GM23338 (cell line): ENCODE results near the gene ZER1. TPM values are rescaled to one million over a fixed set of nuclear protein-coding genes. Genes with fewer than 3 reads are reported as not detected.

ENCODE experiments used
- ATAC-seq: fragments of 200-7000 bp; cut with Tn5 transposase; 3 replicates; pipeline ENCODE4 v1.9.1; 2020
- DNase-seq: peaks from one replicate; pipeline ENCODE4 v3.0.0-alpha.2; 2015; ENCODE audit warnings: low spot score
- H2AFZ ChIP-seq: fragments of 200-600 bp; sonication (generic); 2 replicates; pipeline ENCODE4 v1.8.0; 2016; ENCODE audit warnings: antibody characterized with exemption, mild to moderate bottlenecking, moderate library complexity
- H3F3A ChIP-seq: fragments of 200-600 bp; sonication (generic); replicated peaks from 2 replicates; pipeline ENCODE4 v1.8.0; 2017; ENCODE audit warnings: antibody characterized with exemption, mixed run types, low read depth
- H3K27ac ChIP-seq: fragments of 200-600 bp; sonication (generic); 2 replicates; pipeline ENCODE4 v1.6.1; 2016; ENCODE audit warnings: low read depth
- H3K27me3 ChIP-seq: fragments of 200-600 bp; sonication (generic); 2 replicates; pipeline ENCODE4 v1.8.0; 2016; ENCODE audit warnings: mild to moderate bottlenecking, mixed run types, moderate library complexity; ENCODE audit not compliant: insufficient read depth
- H3K36me3 ChIP-seq: fragments of 200-600 bp; sonication (generic); 2 replicates; pipeline ENCODE4 v1.8.0; 2016; ENCODE audit warnings: mild to moderate bottlenecking; ENCODE audit not compliant: insufficient read depth
- H3K4me1 ChIP-seq: fragments of 200-600 bp; sonication (generic); 2 replicates; pipeline ENCODE4 v1.8.0; 2016; ENCODE audit warnings: mild to moderate bottlenecking, moderate library complexity; ENCODE audit not compliant: insufficient read depth
- H3K4me2 ChIP-seq: fragments of 200-600 bp; sonication (generic); 2 replicates; pipeline ENCODE4 v1.7.1; 2017; ENCODE audit warnings: mixed run types
- H3K4me3 ChIP-seq: fragments of 200-600 bp; sonication (generic); 2 replicates; pipeline ENCODE4 v1.6.1; 2016; ENCODE audit warnings: mixed run types
- H3K79me2 ChIP-seq: fragments of 200-600 bp; sonication (generic); replicated peaks from 2 replicates; pipeline ENCODE4 v1.8.0; 2017; ENCODE audit warnings: mild to moderate bottlenecking; ENCODE audit not compliant: insufficient read depth
- H3K9me2 ChIP-seq: fragments of 200-600 bp; sonication (generic); 2 replicates; pipeline ENCODE4 v1.8.0; 2017; ENCODE audit not compliant: insufficient read depth
- H4K20me1 ChIP-seq: fragments of 200-600 bp; sonication (generic); replicated peaks from 2 replicates; pipeline ENCODE4 v1.8.0; 2017; ENCODE audit warnings: mild to moderate bottlenecking; ENCODE audit not compliant: insufficient read depth
- H3K27ac Mint-ChIP-seq: 2 replicates; pipeline ENCODE4 v1.8.0; 2020; ENCODE audit warnings: inconsistent platforms, mild to moderate bottlenecking, moderate library complexity, mixed read lengths
- H3K27me3 Mint-ChIP-seq: 3 replicates; pipeline ENCODE4 v1.8.0; 2022; ENCODE audit warnings: low read depth, mild to moderate bottlenecking, moderate library complexity, mixed read lengths, inconsistent platforms; ENCODE audit not compliant: insufficient read depth, poor library complexity
- H3K36me3 Mint-ChIP-seq: 3 replicates; pipeline ENCODE4 v1.8.0; 2021; ENCODE audit warnings: low read depth, mild to moderate bottlenecking, inconsistent platforms, moderate library complexity, mixed read lengths
- H3K4me1 Mint-ChIP-seq: 3 replicates; pipeline ENCODE4 v1.8.0; 2020; ENCODE audit warnings: mild to moderate bottlenecking, inconsistent platforms, mixed read lengths
- H3K4me3 Mint-ChIP-seq: 3 replicates; pipeline ENCODE4 v1.8.0; 2021; ENCODE audit warnings: moderate library complexity, mild to moderate bottlenecking, inconsistent platforms, mixed read lengths
- H3K9me3 Mint-ChIP-seq: 3 replicates; pipeline ENCODE4 v1.8.0; 2020; ENCODE audit warnings: moderate library complexity, mild to moderate bottlenecking, inconsistent platforms, mixed read lengths
- CREB1 ChIP-seq: fragments of 250-450 bp; sonication (Bioruptor Pico); IDR thresholded peaks from 2 replicates; pipeline ENCODE4 v1.5.0; 2020; ENCODE audit warnings: low read depth, mild to moderate bottlenecking, moderate library complexity
- CTCF ChIP-seq, 2 experiments: fragments of 200-600 bp in 1 of 2; sonication (generic) in 1 of 2; conservative IDR thresholded peaks; 2 replicates each; pipeline versions ENCODE4 v1.5.1 to v1.6.1; 2016 to 2017; ENCODE audit warnings: antibody characterized with exemption in 2 of 2, low read depth in 2 of 2, mild to moderate bottlenecking in 2 of 2, moderate library complexity in 1 of 2
- ETS1 ChIP-seq: IDR thresholded peaks from 2 replicates; pipeline ENCODE4 v1.6.1; 2016; ENCODE audit warnings: antibody characterized with exemption
- EZH2 ChIP-seq: fragments of 200-600 bp; sonication (generic); IDR thresholded peaks from one replicate; pipeline ENCODE4 v1.8.0; 2017; ENCODE audit warnings: antibody characterized with exemption, mild to moderate bottlenecking, low read depth; ENCODE audit not compliant: unreplicated experiment
- EZH2phosphoT487 ChIP-seq: fragments of 200-600 bp; sonication (generic); IDR thresholded peaks from one replicate; pipeline ENCODE4 v1.8.1; 2018; ENCODE audit warnings: antibody characterized with exemption; ENCODE audit not compliant: unreplicated experiment
- JUNB ChIP-seq: IDR thresholded peaks from one replicate; pipeline ENCODE4 v1.6.1; 2016; ENCODE audit warnings: antibody characterized with exemption; ENCODE audit not compliant: unreplicated experiment
- NANOG ChIP-seq: IDR thresholded peaks from 2 replicates; pipeline ENCODE4 v1.6.1; 2016; ENCODE audit warnings: antibody characterized with exemption, borderline replicate concordance
- REST ChIP-seq: IDR thresholded peaks from one replicate; pipeline ENCODE4 v1.6.1; 2018; ENCODE audit warnings: antibody characterized with exemption; ENCODE audit not compliant: unreplicated experiment
- STAT1 ChIP-seq: IDR thresholded peaks from one replicate; pipeline ENCODE4 v1.6.1; 2016; ENCODE audit warnings: antibody characterized with exemption; ENCODE audit not compliant: unreplicated experiment
- ZNF114 ChIP-seq: fragments of 250-450 bp; sonication (Bioruptor Pico); IDR thresholded peaks from 2 replicates; pipeline ENCODE4 v1.5.0; 2020; ENCODE audit warnings: mild to moderate bottlenecking, moderate library complexity
- ZNF331 ChIP-seq: fragments of 250-450 bp; sonication (Bioruptor Pico); IDR thresholded peaks from 2 replicates; pipeline ENCODE4 v1.5.0; 2020; ENCODE audit warnings: low read depth, mild to moderate bottlenecking, moderate library complexity
- ZNF462 ChIP-seq: fragments of 250-450 bp; sonication (Bioruptor Pico); IDR thresholded peaks from 2 replicates; pipeline ENCODE4 v1.5.0; 2020; ENCODE audit warnings: mild to moderate bottlenecking, moderate library complexity
- polyA plus RNA-seq: library from polyadenylated mRNA; unstranded; fragments of >200 nt; fragmentation: Nextera tagmentation; extraction: Ambion mirVana; gene quantifications from 2 replicates; pipeline ENCODE4 v1.2.1, GENCODE V29; 2016
- total RNA-seq: library from RNA; depleted of rRNA; stranded (reverse); fragments of >200 nt; shearing (Covaris generic); gene quantifications from 2 replicates; pipeline ENCODE4 v1.2.3, GENCODE V29; 2014

The ZER1 gene
- total and polyA plus RNA-seq, 2 experiments from 2014 or later: 7.0 to 23.9 TPM

- H3K36me3 Mint-ChIP-seq: no peaks in the 10 kb centered on the region; the same call in 2 of the 3 replicates
- H3K4me1 ChIP-seq: peaks cover 7% of the 10 kb centered on the region; the same call in 1 of the 2 replicates
- TF ChIP-seq STAT1 (no peak), CREB1 (no peak), EZH2phosphoT487 (no peak), REST (no peak), ZNF331 (CRISPR knock-in tag) (no peak), EZH2 (no peak), CTCF (conservative IDR thresholded peaks at IDR 0.05; ENCODE audit: low read depth in 2 of 2) (no peak), ZNF114 (no peak), ETS1 (no peak), ZNF462 (CRISPR knock-in tag) (no peak), NANOG (no peak), JUNB (no peak)
- H3K4me3 Mint-ChIP-seq: no peak overlapping the region
- H3K36me3 ChIP-seq: no peaks in the 10 kb centered on the region
- no peak overlapping the region; the same call in 1 of the 2 replicates for H3K27ac Mint-ChIP-seq
- H3K4me1 Mint-ChIP-seq: peaks cover 12% of the 10 kb centered on the region
- no peak overlapping the region for H3K4me3 ChIP-seq
- no peak overlapping the region for H2AFZ ChIP-seq
- ATAC-seq (no peak), DNase-seq (no peak)
- peaks cover 12% of the 10 kb centered on the region for H3K79me2 ChIP-seq
- H3K9me2 ChIP-seq: no peaks in the 10 kb centered on the region
- H3F3A ChIP-seq: peaks cover 9% of the 10 kb centered on the region; the same call in 1 of the 2 replicates
- H4K20me1 ChIP-seq: no peaks in the 10 kb centered on the region
- H3K4me2 ChIP-seq: no peak overlapping the region
- no peaks in the 10 kb centered on the region for H3K27me3 ChIP-seq
- H3K27me3 Mint-ChIP-seq: peaks cover 8% of the 10 kb centered on the region
- H3K9me3 Mint-ChIP-seq: no peaks in the 10 kb centered on the region
- no peak overlapping the region for H3K27ac ChIP-seq
Observed at GRCh38 chr9:128765499-128765898, 6.2 kb downstream of the ZER1 start.
